ENCODE results near the gene PSMA2.
A peak's percentile ranks its signal among the peaks of the same experiment; 100 is the strongest.
"Not testable (repeated sequence)": the region's sequence is repeated elsewhere in the genome, so short reads cannot be mapped to it uniquely, and the experiment has no call there.

PSMA2 gene

GRCh38 chr7:42907316-42907715 is 24.7 kb downstream of the PSMA2 start:
- DNase-seq (ENCODE audit: low spot score), result no peak

GRCh38 chr7:42906181-42906580 is 25.8 kb downstream of the PSMA2 start:
- no peak for DNase-seq (ENCODE audit: low spot score)

GRCh38 chr7:42902331-42902730 is 29.6 kb downstream of the PSMA2 start:
- DNase-seq (ENCODE audit: low spot score), result no peak

- DNase-seq (ENCODE audit: low spot score), result no peak
Measured at GRCh38 chr7:42900842-42901241, 31.1 kb downstream of the PSMA2 start.

GRCh38 chr7:42893346-42894240 is 38.4 kb downstream of the PSMA2 start:
- DNase-seq (ENCODE audit: low spot score), result no peak

GRCh38 chr7:42886893-42887505 is 45.0 kb downstream of the PSMA2 start:
- DNase-seq (ENCODE audit: low spot score), result no peak

GRCh38 chr7:42886129-42886528 is 45.8 kb downstream of the PSMA2 start:
- no peak for DNase-seq (ENCODE audit: low spot score)

- not testable (repeated sequence) for DNase-seq (ENCODE audit: low spot score)
Measured at GRCh38 chr7:42885183-42885582, 46.8 kb downstream of the PSMA2 start.

GRCh38 chr7:42883950-42884349 is 48.0 kb downstream of the PSMA2 start:
- DNase-seq (ENCODE audit: low spot score), result no peak

- DNase-seq (ENCODE audit: low spot score), result no peak
Measured at GRCh38 chr7:42880392-42880791, 51.6 kb downstream of the PSMA2 start.

GRCh38 chr7:42878303-42878702 is 53.7 kb downstream of the PSMA2 start:
- no peak for DNase-seq (ENCODE audit: low spot score)

- no peak for DNase-seq (ENCODE audit: low spot score)
Measured at GRCh38 chr7:42877862-42878261, 54.1 kb downstream of the PSMA2 start.

GRCh38 chr7:42876182-42877068 is 55.5 kb downstream of the PSMA2 start:
- DNase-seq (ENCODE audit: low spot score), result peak; percentile 56

GRCh38 chr7:42869131-42870020 is 62.6 kb downstream of the PSMA2 start:
- no peak for DNase-seq (ENCODE audit: low spot score)

- DNase-seq (ENCODE audit: low spot score), result no peak
Measured at GRCh38 chr7:42868480-42868879, 63.5 kb downstream of the PSMA2 start.
